ENCODE measurements around the gene NFKBIL1. TPM values are rescaled to one million over a fixed set of nuclear protein-coding genes. Genes with fewer than 3 reads are reported as not detected.
"Not testable (repeated sequence)": the region's sequence is repeated elsewhere in the genome, so short reads cannot be mapped to it uniquely, and the experiment has no call there.

The NFKBIL1 gene
- total and polyA plus RNA-seq, 7 donors, result 18.0 to 55.1 (median 32.5) TPM

GRCh38 chr6:31586599-31587281 lies 39.3 kb downstream of the NFKBIL1 start:
- H3K27me3 ChIP-seq, result peaks cover 0 to 12% (median 5%) of the 10 kb centered on the region in 3 donors
- 42 to 64% methylated on average over 9 of the region's 9 CpGs for WGBS, 2 donors
- H3K9me3 ChIP-seq, result no peaks in the 10 kb centered on the region
- peak overlapping the region in 1 of 4 donors; percentile 12 for H3K4me3 ChIP-seq
- peaks cover 0 to 6% (median 4%) of the 10 kb centered on the region in 4 donors for H3K4me1 ChIP-seq
- no peaks in the 10 kb centered on the region for H3K36me3 ChIP-seq
- TF ChIP-seq EP300 (IDR thresholded peaks at IDR 0.05), result no peak
- no peak for TF ChIP-seq POLR2A (IDR thresholded peaks at IDR 0.05)
- TF ChIP-seq, protein P1, sequence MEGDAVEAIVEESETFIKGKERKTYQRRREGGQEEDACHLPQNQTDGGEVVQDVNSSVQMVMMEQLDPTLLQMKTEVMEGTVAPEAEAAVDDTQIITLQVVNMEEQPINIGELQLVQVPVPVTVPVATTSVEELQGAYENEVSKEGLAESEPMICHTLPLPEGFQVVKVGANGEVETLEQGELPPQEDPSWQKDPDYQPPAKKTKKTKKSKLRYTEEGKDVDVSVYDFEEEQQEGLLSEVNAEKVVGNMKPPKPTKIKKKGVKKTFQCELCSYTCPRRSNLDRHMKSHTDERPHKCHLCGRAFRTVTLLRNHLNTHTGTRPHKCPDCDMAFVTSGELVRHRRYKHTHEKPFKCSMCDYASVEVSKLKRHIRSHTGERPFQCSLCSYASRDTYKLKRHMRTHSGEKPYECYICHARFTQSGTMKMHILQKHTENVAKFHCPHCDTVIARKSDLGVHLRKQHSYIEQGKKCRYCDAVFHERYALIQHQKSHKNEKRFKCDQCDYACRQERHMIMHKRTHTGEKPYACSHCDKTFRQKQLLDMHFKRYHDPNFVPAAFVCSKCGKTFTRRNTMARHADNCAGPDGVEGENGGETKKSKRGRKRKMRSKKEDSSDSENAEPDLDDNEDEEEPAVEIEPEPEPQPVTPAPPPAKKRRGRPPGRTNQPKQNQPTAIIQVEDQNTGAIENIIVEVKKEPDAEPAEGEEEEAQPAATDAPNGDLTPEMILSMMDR (IDR thresholded peaks at IDR 0.05), result no peak
- TF ChIP-seq POLR2AphosphoS5 (IDR thresholded peaks at IDR 0.05), result no peak
- no peak for DNase-seq
- H3K27ac ChIP-seq, result peak overlapping the region in 3 of 4 donors; percentile 14 to 20 (median 20)
- intact Hi-C loops (cut with DNase I), result no loop called here

DNA sequence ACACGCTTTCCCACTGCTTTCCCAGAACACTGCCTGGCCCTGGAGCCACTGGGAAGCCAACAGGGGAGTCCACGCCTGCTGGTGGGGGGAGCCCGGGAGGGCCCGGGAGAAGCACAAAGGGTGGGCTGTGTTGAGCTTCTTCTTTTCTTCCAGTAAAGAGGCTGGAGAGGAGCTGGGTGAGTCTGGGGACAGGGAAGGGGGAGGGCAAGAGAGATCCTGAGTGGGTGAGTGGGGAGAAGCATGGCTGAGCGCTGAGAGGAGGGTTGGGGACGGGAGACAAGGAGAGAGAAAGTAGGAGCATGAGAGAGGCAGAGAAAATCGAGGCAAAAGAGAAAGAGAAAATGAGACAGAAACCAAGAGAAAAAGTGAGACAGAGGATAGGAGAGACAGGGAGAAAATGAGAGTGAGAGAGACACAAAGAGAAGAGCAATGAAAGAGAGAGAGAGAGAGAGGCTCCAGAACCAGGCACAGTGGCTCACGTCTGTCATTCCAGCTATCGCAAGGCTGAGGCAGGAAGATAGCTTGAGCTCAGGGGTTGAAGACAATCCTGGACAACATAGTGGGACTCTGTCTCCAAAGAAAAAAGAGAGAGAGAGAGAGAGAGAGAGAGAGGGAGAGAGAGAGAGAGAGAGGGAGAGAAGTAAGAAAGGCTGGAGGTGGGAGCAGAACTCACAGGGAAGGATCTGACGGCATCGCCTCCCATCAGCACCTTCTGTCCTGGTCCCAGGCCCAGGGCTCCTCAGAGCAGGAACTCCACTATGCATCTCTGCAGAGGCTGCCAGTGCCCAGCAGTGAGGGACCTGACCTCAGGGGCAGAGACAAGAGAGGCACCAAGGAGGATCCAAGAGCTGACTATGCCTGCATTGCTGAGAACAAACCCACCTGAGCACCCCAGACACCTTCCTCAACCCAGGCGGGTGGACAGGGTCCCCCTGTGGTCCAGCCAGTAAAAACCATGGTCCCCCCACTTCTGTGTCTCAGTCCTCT lies 40.7 kb downstream of the NFKBIL1 start:
- H3K9me3 ChIP-seq, result no peaks in the 10 kb centered on the region
- no peak for DNase-seq
- H3K27me3 ChIP-seq, result peaks cover 0 to 12% (median 5%) of the 10 kb centered on the region in 3 donors
- H3K27ac ChIP-seq, result peak overlapping the region in 1 of 4 donors; percentile 20
- no peaks in the 10 kb centered on the region for H3K36me3 ChIP-seq
- TF ChIP-seq, protein P1 (IDR thresholded peaks at IDR 0.05), result no peak
- TF ChIP-seq POLR2A (IDR thresholded peaks at IDR 0.05) (no peak), POLR2AphosphoS5 (IDR thresholded peaks at IDR 0.05) (no peak), EP300 (IDR thresholded peaks at IDR 0.05) (no peak)
- WGBS, 2 donors, result 52 to 69% methylated on average over 12 of the region's 12 CpGs
- no peaks in the 10 kb centered on the region for H3K4me1 ChIP-seq
- intact Hi-C loops (cut with DNase I), result no loop called here
- H3K4me3 ChIP-seq, result peak overlapping the region in 1 of 4 donors; percentile 12

GRCh38 chr6:31588871-31589650 lies 41.7 kb downstream of the NFKBIL1 start:
- 58 to 59% methylated on average over 9 of the region's 9 CpGs for WGBS, 2 donors
- Histone ChIP-seq H3K27me3 (peaks cover 0 to 12% (median 5%) of the 10 kb centered on the region in 3 donors), H3K9me3 (no peaks in the 10 kb centered on the region), H3K36me3 (no peaks in the 10 kb centered on the region), H3K27ac (no peak overlapping the region), H3K4me3 (no peak overlapping the region), H3K4me1 (no peaks in the 10 kb centered on the region)
- no peak for DNase-seq
- intact Hi-C loops (cut with DNase I), result no loop called here
- TF ChIP-seq, protein P1 (IDR thresholded peaks at IDR 0.05), result no peak
- TF ChIP-seq EP300 (IDR thresholded peaks at IDR 0.05) (no peak), POLR2AphosphoS5 (IDR thresholded peaks at IDR 0.05) (no peak), POLR2A (IDR thresholded peaks at IDR 0.05) (no peak)

DNA sequence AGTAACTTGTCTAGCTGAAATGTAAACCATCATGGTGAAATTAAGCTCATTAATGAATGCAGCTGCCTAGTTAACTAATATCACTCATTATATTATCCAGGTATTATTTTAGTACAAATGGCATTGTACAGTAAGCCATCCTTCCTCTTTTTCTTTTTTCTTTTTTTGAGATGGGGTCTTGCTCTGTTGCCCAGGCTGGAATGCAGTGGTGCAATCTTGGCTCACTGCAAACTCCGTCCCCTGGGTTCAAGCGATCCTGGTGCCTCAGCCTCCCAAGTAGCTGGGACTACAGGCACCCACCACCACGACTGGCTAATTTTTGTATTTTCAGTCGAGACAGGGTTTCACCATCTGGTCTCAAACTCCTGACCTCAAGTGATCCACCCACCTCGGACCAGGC lies 43.3 kb downstream of the NFKBIL1 start:
- H3K4me1 ChIP-seq; intact Hi-C loops (cut with DNase I); H3K9me3 ChIP-seq; H3K4me3 ChIP-seq; H3K36me3 ChIP-seq; H3K27ac ChIP-seq; DNase-seq: not testable (repeated sequence)
- 83 to 87% methylated on average over 5 of the region's 5 CpGs for WGBS, 2 donors
- H3K27me3 ChIP-seq, result peaks cover 0 to 12% (median 5%) of the 10 kb centered on the region in 3 donors
